Nephron progenitor cell (in vitro differentiated cells): Measurements from ENCODE around the gene CD200R1L.

Experiments used
- DNase-seq: peaks from one replicate; pipeline ENCODE4 v3.0.0; 2021
- H3K27ac Mint-ChIP-seq: 2 replicates; pipeline ENCODE4 v1.8.0; 2021; ENCODE audit warnings: mild to moderate bottlenecking, moderate library complexity, mixed read lengths
- H3K27me3 Mint-ChIP-seq: 2 replicates; pipeline ENCODE4 v1.8.0; 2021; ENCODE audit warnings: mild to moderate bottlenecking, low read depth, mixed read lengths; ENCODE audit not compliant: poor library complexity
- H3K36me3 Mint-ChIP-seq: 2 replicates; pipeline ENCODE4 v1.8.0; 2021; ENCODE audit warnings: low read depth, mixed read lengths
- H3K4me1 Mint-ChIP-seq: 2 replicates; pipeline ENCODE4 v1.8.0; 2021; ENCODE audit warnings: mixed read lengths
- H3K4me3 Mint-ChIP-seq: 2 replicates; pipeline ENCODE4 v1.8.0; 2021; ENCODE audit warnings: mild to moderate bottlenecking, moderate library complexity, mixed read lengths
- H3K9me3 Mint-ChIP-seq: 2 replicates; pipeline ENCODE4 v1.8.0; 2021; ENCODE audit warnings: mild to moderate bottlenecking, moderate library complexity, mixed read lengths
- CTCF ChIP-seq: fragments of 200-600 bp; sonication (generic); IDR thresholded peaks from 2 replicates; pipeline ENCODE4 v1.5.0; 2021; ENCODE audit warnings: antibody characterized with exemption

Gene CD200R1L

DNA sequence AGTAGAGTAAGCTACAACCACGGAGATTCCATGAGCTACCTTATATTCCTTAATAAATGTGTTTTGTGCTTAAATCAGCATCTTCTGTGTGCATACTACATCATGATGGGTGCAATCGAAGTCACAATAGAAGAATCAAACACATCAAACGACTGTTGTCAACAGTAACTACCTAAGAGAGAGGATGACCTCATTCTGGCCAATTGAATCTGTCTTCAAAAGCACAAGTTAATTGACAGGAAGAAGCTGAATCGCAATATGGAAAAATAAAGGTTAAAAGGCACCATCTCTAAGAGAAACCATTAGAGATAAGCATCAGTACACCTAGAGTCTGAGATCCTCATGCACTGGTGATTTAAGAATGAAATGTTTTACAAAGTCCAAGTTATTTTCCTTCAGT, 39.0 kb downstream of the CD200R1L start:
- Mint-ChIP-seq H3K4me1 (peaks cover 24% of the 10 kb centered on the region), H3K9me3 (no peaks in the 10 kb centered on the region), H3K27me3 (no peaks in the 10 kb centered on the region), H3K4me3 (no peak overlapping the region), H3K36me3 (no peaks in the 10 kb centered on the region), H3K27ac (no peak overlapping the region)
- TF ChIP-seq CTCF: no peak
- DNase-seq: no peak

DNA sequence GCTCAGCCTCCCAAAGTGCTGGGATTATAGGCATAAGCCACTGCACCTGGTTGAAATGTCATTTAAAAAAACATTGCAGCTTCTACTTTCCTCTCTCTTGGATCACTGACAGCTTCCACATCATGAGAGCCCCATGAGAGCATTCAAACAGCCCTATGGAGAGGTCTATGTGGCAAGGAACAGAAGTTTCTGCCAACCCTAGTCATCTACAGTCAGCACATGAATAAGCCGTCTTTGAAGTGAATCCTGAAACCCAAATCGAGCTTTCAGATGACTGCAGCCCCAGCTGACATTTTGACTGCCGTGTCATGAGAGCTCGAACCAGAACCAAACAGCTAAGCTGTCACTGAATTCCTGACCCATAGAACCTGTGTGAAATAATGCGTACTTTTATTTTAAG, 39.8 kb downstream of the CD200R1L start:
- no peaks in the 10 kb centered on the region for H3K27me3 Mint-ChIP-seq
- no peak overlapping the region for H3K27ac Mint-ChIP-seq
- no peaks in the 10 kb centered on the region for H3K36me3 Mint-ChIP-seq
- H3K9me3 Mint-ChIP-seq: no peaks in the 10 kb centered on the region
- no peak overlapping the region for H3K4me3 Mint-ChIP-seq
- no peak for DNase-seq
- H3K4me1 Mint-ChIP-seq: peaks cover 16% of the 10 kb centered on the region
- no peak for TF ChIP-seq CTCF

DNA sequence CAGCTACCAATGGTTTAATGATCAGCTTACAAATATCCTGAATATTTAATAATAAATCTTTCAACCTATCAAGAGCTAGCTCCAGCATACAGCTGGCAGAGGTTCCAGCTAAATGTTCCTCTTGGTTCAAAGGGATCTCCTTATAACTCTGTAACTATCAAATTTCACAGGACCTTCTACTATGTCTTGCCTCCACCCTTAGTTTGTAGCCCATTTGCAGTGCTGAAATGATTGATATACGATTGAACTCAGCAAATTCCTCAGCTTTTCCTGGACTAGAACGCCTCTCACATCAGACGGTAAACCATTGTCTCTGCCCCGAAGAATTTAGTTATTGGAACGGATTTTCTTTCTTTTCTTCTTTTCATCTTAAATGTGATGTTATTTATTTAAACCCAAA, 41.5 kb downstream of the CD200R1L start:
- TF ChIP-seq CTCF: no peak
- Mint-ChIP-seq H3K36me3 (no peaks in the 10 kb centered on the region), H3K4me1 (no peaks in the 10 kb centered on the region), H3K27ac (peak overlapping the region; percentile 15), H3K9me3 (no peaks in the 10 kb centered on the region), H3K4me3 (no peak overlapping the region), H3K27me3 (no peaks in the 10 kb centered on the region)
- DNase-seq: no peak

GRCh38 chr3:112804021-112804420, 42.6 kb downstream of the CD200R1L start:
- Mint-ChIP-seq H3K36me3 (no peaks in the 10 kb centered on the region), H3K4me3 (no peak overlapping the region), H3K27ac (no peak overlapping the region), H3K9me3 (no peaks in the 10 kb centered on the region), H3K27me3 (no peaks in the 10 kb centered on the region), H3K4me1 (no peaks in the 10 kb centered on the region)
- DNase-seq: no peak
- TF ChIP-seq CTCF: no peak

- H3K36me3 Mint-ChIP-seq: no peaks in the 10 kb centered on the region
- H3K9me3 Mint-ChIP-seq: no peaks in the 10 kb centered on the region
- no peak overlapping the region for H3K27ac Mint-ChIP-seq
- no peaks in the 10 kb centered on the region for H3K27me3 Mint-ChIP-seq
- no peak for DNase-seq
- H3K4me1 Mint-ChIP-seq: no peaks in the 10 kb centered on the region
- no peak for TF ChIP-seq CTCF
- no peak overlapping the region for H3K4me3 Mint-ChIP-seq
These were observed 43.2 kb downstream of the CD200R1L start for GRCh38 chr3:112803467-112803866.

GRCh38 chr3:112802338-112802737, 44.3 kb downstream of the CD200R1L start:
- Mint-ChIP-seq H3K27me3 (no peaks in the 10 kb centered on the region), H3K36me3 (no peaks in the 10 kb centered on the region), H3K9me3 (no peaks in the 10 kb centered on the region), H3K4me3 (no peak overlapping the region), H3K4me1 (no peaks in the 10 kb centered on the region), H3K27ac (no peak overlapping the region)
- TF ChIP-seq CTCF: no peak
- no peak for DNase-seq
